Brain microvascular endothelial cell (primary cell): ENCODE measurements around the gene ERLIN1.

Experiments
- DNase-seq: peaks from one replicate; pipeline ENCODE4 v3.0.0-alpha.2; 2020
- H3K27ac ChIP-seq: fragments of 250-450 bp; sonication (Bioruptor Pico); 2 replicates; pipeline ENCODE4 v1.5.1; 2020; ENCODE audit warnings: mild to moderate bottlenecking, moderate library complexity
- H3K27me3 ChIP-seq: fragments of 250-450 bp; sonication (Bioruptor Pico); replicated peaks from 2 replicates; pipeline ENCODE4 v1.5.1; 2020; ENCODE audit warnings: mild to moderate bottlenecking
- H3K36me3 ChIP-seq: fragments of 250-450 bp; sonication (Bioruptor Pico); replicated peaks from 2 replicates; pipeline ENCODE4 v1.5.1; 2020; ENCODE audit warnings: mild to moderate bottlenecking
- H3K4me3 ChIP-seq: 2 replicates; pipeline ENCODE4 v1.5.1; 2011; ENCODE audit warnings: low read depth, mild to moderate bottlenecking, control low read depth, low read length, moderate library complexity
- in situ Hi-C: cut with HindIII; loops from 2 replicates; pipeline ENCODE4 v1.10.0; 2017; ENCODE audit warnings: low sequenced_read_pairs, low pct_ligation_motif_present
- TF ChIP-seq, protein P1 (sequence below): IDR thresholded peaks from 2 replicates; pipeline ENCODE4 v1.5.1; 2011; ENCODE audit warnings: low read depth, mild to moderate bottlenecking, moderate library complexity, low read length, control low read depth, inconsistent platforms; ENCODE audit errors: missing control alignments

ERLIN1 gene

DNA sequence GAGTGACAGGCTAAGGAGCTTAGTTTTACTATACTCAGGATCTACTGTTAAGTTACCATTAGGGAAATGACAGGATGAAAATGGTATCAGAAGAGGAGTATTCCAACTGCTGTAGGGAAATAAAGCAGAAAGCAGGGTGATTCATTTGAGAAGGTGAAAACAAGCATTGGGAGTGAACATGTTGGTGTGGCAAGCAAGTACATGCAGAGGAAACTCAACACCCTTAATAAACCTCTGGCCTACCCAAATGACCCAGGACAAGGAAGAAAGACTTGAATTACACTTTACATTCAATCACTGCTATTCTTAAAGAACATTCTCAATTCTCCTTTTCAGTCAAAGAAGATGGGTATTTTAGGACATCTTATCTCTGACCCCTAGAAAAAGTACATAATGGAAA lies 28.7 kb downstream of the ERLIN1 start:
- no peak overlapping the region for H3K27ac ChIP-seq
- H3K36me3 ChIP-seq, result peaks cover 10% of the 10 kb centered on the region
- in situ Hi-C loops, result loop anchor here (25.0 kb wide), 1 partner anchor 320 kb away; no protein-coding TSS in a partner anchor

DNA sequence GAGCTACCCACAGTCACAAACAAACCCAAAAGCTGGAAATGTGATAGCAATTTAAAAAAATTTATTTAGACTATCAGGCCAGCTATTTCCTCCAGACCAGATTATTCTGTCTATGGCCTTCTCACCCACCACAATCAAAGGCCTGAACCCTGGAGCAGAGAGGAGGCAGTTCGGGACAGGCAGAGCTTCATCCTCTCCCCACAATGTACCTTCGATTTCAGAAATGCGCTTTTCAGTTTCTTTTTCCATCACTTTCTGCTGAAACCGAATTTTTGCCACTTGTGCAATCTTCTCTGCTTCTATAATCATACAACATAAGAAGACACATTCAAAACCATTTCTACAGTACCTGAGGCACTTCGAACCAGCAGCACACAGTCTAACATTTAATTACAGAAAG lies 29.9 kb downstream of the ERLIN1 start:
- in situ Hi-C loops, result loop anchor here (25.0 kb wide), 1 partner anchor 319 kb away; no protein-coding TSS in a partner anchor
- no peak for DNase-seq
- Histone ChIP-seq H3K27me3 (no peaks in the 10 kb centered on the region), H3K27ac (no peak overlapping the region), H3K4me3 (no peak overlapping the region), H3K36me3 (peaks cover 18% of the 10 kb centered on the region)
- TF ChIP-seq, protein P1, sequence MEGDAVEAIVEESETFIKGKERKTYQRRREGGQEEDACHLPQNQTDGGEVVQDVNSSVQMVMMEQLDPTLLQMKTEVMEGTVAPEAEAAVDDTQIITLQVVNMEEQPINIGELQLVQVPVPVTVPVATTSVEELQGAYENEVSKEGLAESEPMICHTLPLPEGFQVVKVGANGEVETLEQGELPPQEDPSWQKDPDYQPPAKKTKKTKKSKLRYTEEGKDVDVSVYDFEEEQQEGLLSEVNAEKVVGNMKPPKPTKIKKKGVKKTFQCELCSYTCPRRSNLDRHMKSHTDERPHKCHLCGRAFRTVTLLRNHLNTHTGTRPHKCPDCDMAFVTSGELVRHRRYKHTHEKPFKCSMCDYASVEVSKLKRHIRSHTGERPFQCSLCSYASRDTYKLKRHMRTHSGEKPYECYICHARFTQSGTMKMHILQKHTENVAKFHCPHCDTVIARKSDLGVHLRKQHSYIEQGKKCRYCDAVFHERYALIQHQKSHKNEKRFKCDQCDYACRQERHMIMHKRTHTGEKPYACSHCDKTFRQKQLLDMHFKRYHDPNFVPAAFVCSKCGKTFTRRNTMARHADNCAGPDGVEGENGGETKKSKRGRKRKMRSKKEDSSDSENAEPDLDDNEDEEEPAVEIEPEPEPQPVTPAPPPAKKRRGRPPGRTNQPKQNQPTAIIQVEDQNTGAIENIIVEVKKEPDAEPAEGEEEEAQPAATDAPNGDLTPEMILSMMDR, result no peak

More for the DNA sequence above, 28.7 kb downstream of the ERLIN1 start:
- TF ChIP-seq, protein P1, result no peak
- H3K27me3 ChIP-seq, result no peaks in the 10 kb centered on the region
- DNase-seq, result no peak
- H3K4me3 ChIP-seq, result no peak overlapping the region

DNA sequence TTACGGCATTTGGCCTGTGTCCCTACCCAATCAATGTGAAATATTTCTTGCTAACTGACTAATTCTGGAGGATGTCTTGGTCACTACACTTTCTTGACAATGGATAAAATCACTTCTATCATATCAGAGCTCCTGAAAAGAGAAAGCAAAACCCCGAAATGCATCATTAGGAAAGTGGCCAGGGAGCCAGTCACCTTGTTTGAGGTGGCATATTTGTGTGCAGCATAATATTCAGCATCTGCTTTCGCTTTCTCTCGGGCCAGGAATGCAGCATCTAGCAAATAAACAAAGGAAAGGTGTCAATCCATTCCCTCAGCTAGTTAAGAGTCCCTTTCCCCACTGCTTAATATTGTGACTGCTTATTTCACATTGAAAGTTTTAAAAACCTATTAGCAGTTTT lies 31.2 kb downstream of the ERLIN1 start:
- Histone ChIP-seq H3K27ac (no peak overlapping the region), H3K4me3 (no peak overlapping the region), H3K27me3 (no peaks in the 10 kb centered on the region), H3K36me3 (peaks cover 18% of the 10 kb centered on the region)
- in situ Hi-C loops, result loop anchor here (25.0 kb wide), 1 partner anchor 317 kb away; no protein-coding TSS in a partner anchor
- DNase-seq, result no peak
- TF ChIP-seq, protein P1, result no peak

DNA sequence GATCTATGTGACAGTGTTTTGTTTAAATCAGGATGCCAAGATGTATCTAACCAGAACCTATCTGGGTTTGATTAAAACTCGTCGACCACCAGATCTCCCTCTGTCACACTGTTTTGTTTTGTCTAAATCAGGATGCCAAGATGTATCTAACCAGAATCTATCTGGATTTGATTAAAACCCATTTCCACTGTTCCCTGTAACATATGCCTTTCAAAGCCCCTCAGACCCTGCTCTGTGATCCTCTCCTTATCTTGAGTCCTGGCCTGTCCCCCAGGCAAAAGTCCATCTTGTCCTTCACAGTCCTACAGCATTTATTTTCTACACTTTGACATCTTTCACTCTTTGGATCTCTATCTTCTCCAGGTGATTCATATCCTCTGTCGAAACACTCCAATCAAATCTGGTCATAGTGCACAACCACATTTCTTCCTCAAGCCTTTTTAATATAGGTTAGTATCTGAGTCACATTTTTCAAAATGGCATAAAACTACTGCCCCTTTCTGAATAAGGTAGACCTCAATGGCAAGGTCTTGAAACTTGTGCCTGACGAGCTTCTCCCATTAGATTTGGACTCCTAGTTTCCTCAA lies 32.5 kb downstream of the ERLIN1 start:
- TF ChIP-seq, protein P1, result no peak
- no peak for DNase-seq
- no peak overlapping the region for H3K27ac ChIP-seq
- no peak overlapping the region for H3K4me3 ChIP-seq
- peaks cover 18% of the 10 kb centered on the region for H3K36me3 ChIP-seq
- in situ Hi-C loops, result loop anchor here (25.0 kb wide), 1 partner anchor 316 kb away; no protein-coding TSS in a partner anchor
- no peaks in the 10 kb centered on the region for H3K27me3 ChIP-seq

DNA sequence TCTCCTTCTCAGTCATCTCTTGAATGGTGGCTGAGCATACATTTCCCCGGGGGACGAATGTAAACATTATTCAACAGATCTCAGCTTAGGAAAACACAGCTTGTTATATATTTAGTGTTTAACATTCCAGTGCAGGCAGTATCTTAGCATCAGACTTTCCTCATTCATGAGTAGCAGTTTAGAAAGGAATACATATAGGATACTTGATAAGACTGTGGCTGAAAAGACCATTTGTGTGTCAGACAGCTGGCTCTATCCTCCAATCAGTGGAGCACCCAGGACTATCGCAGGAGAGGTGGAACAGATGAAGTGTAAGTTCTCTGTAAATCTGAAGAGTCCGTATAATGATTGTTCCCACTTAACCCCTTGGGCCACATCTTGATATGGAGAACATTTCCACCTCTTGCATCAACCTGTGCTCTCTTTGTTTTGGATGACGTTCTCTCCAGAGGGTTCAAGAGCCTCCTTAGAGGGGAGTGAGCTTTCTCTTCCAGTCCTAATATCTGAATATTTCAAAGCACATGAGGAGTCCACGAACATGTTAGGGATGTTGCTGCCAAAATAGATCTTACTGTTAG lies 34.0 kb downstream of the ERLIN1 start:
- DNase-seq, result no peak
- no peaks in the 10 kb centered on the region for H3K27me3 ChIP-seq
- TF ChIP-seq, protein P1, result no peak
- in situ Hi-C loops, result loop anchor here (25.0 kb wide), 1 partner anchor 315 kb away; no protein-coding TSS in a partner anchor
- no peak overlapping the region for H3K27ac ChIP-seq
- H3K36me3 ChIP-seq, result peaks cover 18% of the 10 kb centered on the region
- no peak overlapping the region for H3K4me3 ChIP-seq
